GM13976 (cell line): ENCODE results near the gene SPOCK3.

ENCODE experiments used
- DNase-seq: peaks from one replicate; pipeline ENCODE4 v3.0.0; 2012; ENCODE audit warnings: low spot score
- CTCF ChIP-seq: IDR thresholded peaks from 2 replicates; pipeline ENCODE4 v1.5.1; 2012; ENCODE audit warnings: borderline replicate concordance, mild to moderate bottlenecking; ENCODE audit not compliant: insufficient read depth; ENCODE audit errors: extremely low read depth, missing control alignments, control extremely low read depth
- in situ Hi-C: fragments of 300-500 bp; cut with MboI; formaldehyde crosslinking; loops from one replicate; pipeline ENCODE4 v1.12.0; 2022; ENCODE audit warnings: low sequenced_read_pairs, mixed read lengths, inconsistent platforms; ENCODE audit not compliant: unreplicated experiment

The SPOCK3 gene

GRCh38 chr4:167035390-167035789 lies 198.9 kb downstream of the SPOCK3 start:
- in situ Hi-C loops, result no loop called here
- TF ChIP-seq CTCF, result no peak
- no peak for DNase-seq

GRCh38 chr4:167034983-167035382 lies 199.3 kb downstream of the SPOCK3 start:
- TF ChIP-seq CTCF, result no peak
- in situ Hi-C loops, result no loop called here

GRCh38 chr4:167032871-167033270 lies 201.4 kb downstream of the SPOCK3 start:
- DNase-seq, result no peak
- in situ Hi-C loops, result no loop called here
- no peak for TF ChIP-seq CTCF

More at GRCh38 chr4:167034983-167035382, 199.3 kb downstream of the SPOCK3 start:
- no peak for DNase-seq

GRCh38 chr4:167031534-167032156 lies 202.6 kb downstream of the SPOCK3 start:
- no peak for TF ChIP-seq CTCF
- DNase-seq, result no peak
- in situ Hi-C loops, result no loop called here

GRCh38 chr4:167028976-167029375 lies 205.3 kb downstream of the SPOCK3 start:
- TF ChIP-seq CTCF, result no peak
- no peak for DNase-seq
- in situ Hi-C loops, result no loop called here

- in situ Hi-C loops, result no loop called here
Measured at GRCh38 chr4:167025670-167026069, 208.6 kb downstream of the SPOCK3 start.

More at GRCh38 chr4:167025670-167026069, 208.6 kb downstream of the SPOCK3 start:
- TF ChIP-seq CTCF, result no peak
- no peak for DNase-seq
